ENCODE data around the gene PYROXD2. TPM values are rescaled to one million over a fixed set of nuclear protein-coding genes. Genes with fewer than 3 reads are reported as not detected.
A peak's percentile ranks its signal among the peaks of the same experiment; 100 is the strongest.

Gene PYROXD2
- polyA plus RNA-seq, 1 of the 3 experiments (the other 2 are of a cell fraction), result 26.7 TPM

- no peaks in the 10 kb centered on the region for H4K20me1 ChIP-seq (ENCODE audit: insufficient read depth)
- H3K9me3 ChIP-seq, result no peaks in the 10 kb centered on the region
- H3K27me3 ChIP-seq (ENCODE audit: insufficient read depth), result no peaks in the 10 kb centered on the region
- peak overlapping the region in 1 of 2 experiments; percentile 53; a peak in 2 of 4 replicates for H3K27ac ChIP-seq (ENCODE audit: low read depth in 2 of 2, low read length in 1 of 2)
- H3K36me3 ChIP-seq (replicated peaks in 1 of 2; ENCODE audit: control insufficient read depth in 1 of 2, insufficient read depth in 2 of 2, low read length in 1 of 2), result no peaks in the 10 kb centered on the region
- no peak overlapping the region for H3K4me3 ChIP-seq (ENCODE audit: low read depth in 2 of 2, low read length in 1 of 2)
- WGBS (ENCODE audit: low lambda C conversion rate), result 48% methylated on average over 11 of the region's 14 CpGs
- H3K4me1 ChIP-seq (ENCODE audit: control insufficient read depth in 1 of 2, insufficient read depth in 2 of 2, low read depth in 1 of 2, low read length in 1 of 2), result peaks cover 8 to 19% of the 10 kb centered on the region in 2 experiments; a peak in 3 of 4 replicates
- TF ChIP-seq POLR2AphosphoS5 (IDR thresholded peaks at IDR 0.05; ENCODE audit: low read depth, low read length), result no peak
- TF ChIP-seq YY1 (IDR thresholded peaks at IDR 0.05; ENCODE audit: low read depth), result no peak
- no peak for TF ChIP-seq RCOR1 (IDR thresholded peaks at IDR 0.05; ENCODE audit: low read length)
- no peak for TF ChIP-seq FOXM1 (IDR thresholded peaks at IDR 0.05; ENCODE audit: low read depth)
- no peaks in the 10 kb centered on the region for H3F3A ChIP-seq (replicated peaks; ENCODE audit: insufficient read depth)
- H3K79me2 ChIP-seq (ENCODE audit: insufficient read depth), result no peaks in the 10 kb centered on the region
- H2AFZ ChIP-seq (ENCODE audit: low read depth), result no peak overlapping the region
- no peak overlapping the region for H3K4me2 ChIP-seq
- H3K9ac ChIP-seq, result no peak overlapping the region
- H3K9me2 ChIP-seq, result no peaks in the 10 kb centered on the region
- DNase-seq, result peak; percentile 60
- POLR2A ChIA-PET, result no interaction called here
- CTCF ChIA-PET, result interaction anchor here (1.1 to 1.6 kb wide), 2 partner anchors 12 to 54 kb away, joined by 3 read pairs; no protein-coding TSS in a partner anchor
Observed at GRCh38 chr10:98370831-98371820, 43.9 kb downstream of the PYROXD2 start.

GRCh38 chr10:98369801-98370200 is 45.2 kb downstream of the PYROXD2 start:
- ChIA-PET POLR2A (no interaction called here), CTCF (interaction anchor here (1.6 kb wide), 1 partner anchor 10 kb away, joined by 3 read pairs; no protein-coding TSS in a partner anchor)
- Histone ChIP-seq H3K79me2 (ENCODE audit: insufficient read depth) (no peaks in the 10 kb centered on the region), H3K27ac (ENCODE audit: low read depth in 2 of 2, low read length in 1 of 2) (no peak overlapping the region), H3K4me3 (ENCODE audit: low read depth in 2 of 2, low read length in 1 of 2) (no peak overlapping the region), H3K27me3 (ENCODE audit: insufficient read depth) (no peaks in the 10 kb centered on the region), H3K9ac (no peak overlapping the region), H2AFZ (ENCODE audit: low read depth) (no peak overlapping the region), H3K9me3 (no peaks in the 10 kb centered on the region), H4K20me1 (ENCODE audit: insufficient read depth) (no peaks in the 10 kb centered on the region), H3K4me1 (ENCODE audit: control insufficient read depth in 1 of 2, insufficient read depth in 2 of 2, low read depth in 1 of 2, low read length in 1 of 2) (peaks cover 6 to 19% of the 10 kb centered on the region in 2 experiments; a peak in 3 of 4 replicates), H3K4me2 (no peak overlapping the region), H3K9me2 (no peaks in the 10 kb centered on the region), H3F3A (replicated peaks; ENCODE audit: insufficient read depth) (no peaks in the 10 kb centered on the region), H3K36me3 (replicated peaks in 1 of 2; ENCODE audit: control insufficient read depth in 1 of 2, insufficient read depth in 2 of 2, low read length in 1 of 2) (no peaks in the 10 kb centered on the region)
- 83% methylated on average over 7 of the region's 7 CpGs for WGBS (ENCODE audit: low lambda C conversion rate)
- DNase-seq, result no peak
- no peak for TF ChIP-seq ELF1 (IDR thresholded peaks at IDR 0.05)
- TF ChIP-seq EP300 (IDR thresholded peaks at IDR 0.05; ENCODE audit: borderline replicate concordance in 1 of 2, low read depth in 1 of 2, low read length in 1 of 2), result no peak
- TF ChIP-seq USF1 (IDR thresholded peaks at IDR 0.05; ENCODE audit: borderline replicate concordance, low read depth), result no peak
- TF ChIP-seq GABPA (IDR thresholded peaks at IDR 0.05; ENCODE audit: low read depth), result no peak
- TF ChIP-seq SIN3A (IDR thresholded peaks at IDR 0.05; ENCODE audit: borderline replicate concordance, low read depth, low read length), result no peak
- no peak for TF ChIP-seq RAD21 (IDR thresholded peaks at IDR 0.05; ENCODE audit: low read length)
- no peak for TF ChIP-seq MXI1 (IDR thresholded peaks at IDR 0.05; ENCODE audit: low read depth, low read length)
- TF ChIP-seq ZBTB33 (IDR thresholded peaks at IDR 0.05; ENCODE audit: borderline replicate concordance, low read depth), result no peak
- no peak for TF ChIP-seq CHD2 (IDR thresholded peaks at IDR 0.05; ENCODE audit: low read length, partially characterized antibody)
- TF ChIP-seq GATA2 (CRISPR knock-in tag; IDR thresholded peaks at IDR 0.05), result no peak
- no peak for TF ChIP-seq NRF1 (IDR thresholded peaks at IDR 0.05; ENCODE audit: low read depth, low read length)
- no peak for TF ChIP-seq RXRA (IDR thresholded peaks at IDR 0.05; ENCODE audit: borderline replicate concordance, low read depth)
- no peak for TF ChIP-seq NFIC (IDR thresholded peaks at IDR 0.05; ENCODE audit: borderline replicate concordance)
